CD4-positive, alpha-beta T cell treated with Interleukin-1 beta for 1 hour (primary cell): ENCODE measurements around the gene MS4A13.
A peak's percentile ranks its signal among the peaks of the same experiment; 100 is the strongest.
"Not testable (repeated sequence)": the region's sequence is repeated elsewhere in the genome, so short reads cannot be mapped to it uniquely, and the experiment has no call there.

Source experiments
- DNase-seq, 2 donors: peaks; one replicate each; pipeline ENCODE4 v3.0.0-alpha.2; 2020 to 2022

The MS4A13 gene

GRCh38 chr11:60532383-60532782, 17.2 kb downstream of the MS4A13 start:
- DNase-seq, result not testable (repeated sequence)

GRCh38 chr11:60538627-60539026, 23.4 kb downstream of the MS4A13 start:
- DNase-seq, result not testable (repeated sequence)

GRCh38 chr11:60544077-60544476, 28.9 kb downstream of the MS4A13 start:
- no peak for DNase-seq

DNA sequence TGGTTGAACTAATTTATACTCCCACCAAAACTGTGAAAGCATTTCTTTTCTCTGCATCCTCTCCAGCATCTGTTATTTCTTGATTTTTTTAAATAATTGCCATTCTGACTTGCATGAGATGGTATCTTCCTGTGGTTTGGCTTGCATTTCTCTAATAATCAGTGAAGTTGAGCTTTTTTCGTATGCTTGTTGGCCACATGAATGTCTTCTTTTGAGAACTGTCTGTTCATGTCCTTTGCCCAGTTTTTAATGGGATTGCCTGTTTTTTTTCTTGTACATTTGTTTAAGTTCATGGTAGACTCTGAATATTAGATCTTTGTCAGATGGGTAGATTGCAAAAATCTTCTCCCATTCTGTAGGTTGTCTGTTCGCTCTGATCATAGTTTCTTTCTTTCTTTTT, 46.1 kb downstream of the MS4A13 start:
- no peak for DNase-seq

GRCh38 chr11:60563553-60564235, 48.5 kb downstream of the MS4A13 start:
- DNase-seq, result peak in 1 of 2 donors; percentile 1

- DNase-seq, result no peak
Measured at GRCh38 chr11:60566776-60567175, 51.6 kb downstream of the MS4A13 start.

GRCh38 chr11:60570970-60571369, 55.8 kb downstream of the MS4A13 start:
- no peak for DNase-seq

DNA sequence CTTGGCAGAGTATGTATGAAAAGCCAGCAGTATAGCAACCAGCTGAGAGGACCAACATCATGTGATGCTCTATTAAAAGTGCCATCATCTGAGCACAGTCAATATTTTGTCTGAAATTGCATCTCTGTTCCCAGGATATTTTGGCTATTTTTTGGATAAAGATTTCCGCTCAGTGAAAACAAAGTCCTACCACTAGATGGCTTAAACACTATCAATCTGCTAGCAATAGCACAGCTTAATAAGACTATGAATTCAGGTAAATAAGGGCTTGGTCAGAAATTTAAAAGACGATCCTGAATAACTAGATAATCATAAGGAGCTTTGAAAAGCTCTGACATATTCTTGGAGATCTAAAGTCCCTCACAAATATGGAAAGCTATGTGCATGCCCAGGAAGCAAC, 74.4 kb downstream of the MS4A13 start:
- DNase-seq, result no peak
